Measurements from ENCODE around the gene ARHGEF37. TPM values are rescaled to one million over a fixed set of nuclear protein-coding genes. Genes with fewer than 3 reads are reported as not detected.
"Not testable (repeated sequence)": the region's sequence is repeated elsewhere in the genome, so short reads cannot be mapped to it uniquely, and the experiment has no call there.

ARHGEF37 gene
- polyA plus RNA-seq, 1 donor from 2014 or later = 0.36 TPM

- not testable (repeated sequence) for H3K27ac Mint-ChIP-seq, H3K4me3 Mint-ChIP-seq, H3K27me3 Mint-ChIP-seq, H3K36me3 Mint-ChIP-seq, H3K9me3 Mint-ChIP-seq, H3K4me1 Mint-ChIP-seq
Measured at GRCh38 chr5:149648464-149649393, 67.4 kb downstream of the ARHGEF37 start.

- H3K4me1 Mint-ChIP-seq, H3K27ac Mint-ChIP-seq, H3K27me3 Mint-ChIP-seq, H3K9me3 Mint-ChIP-seq, H3K36me3 Mint-ChIP-seq, H3K4me3 Mint-ChIP-seq: not testable (repeated sequence)
Measured at GRCh38 chr5:149649730-149650129, 68.4 kb downstream of the ARHGEF37 start.

GRCh38 chr5:149651686-149652085 lies 70.4 kb downstream of the ARHGEF37 start:
- no peak overlapping the region for H3K4me3 Mint-ChIP-seq
- H3K36me3 Mint-ChIP-seq = no peaks in the 10 kb centered on the region
- no peaks in the 10 kb centered on the region for H3K9me3 Mint-ChIP-seq
- H3K27me3 Mint-ChIP-seq = no peaks in the 10 kb centered on the region
- no peak overlapping the region for H3K27ac Mint-ChIP-seq
- peaks cover 0 to 2% (median 0%) of the 10 kb centered on the region in 3 donors for H3K4me1 Mint-ChIP-seq

GRCh38 chr5:149652697-149653096 lies 71.4 kb downstream of the ARHGEF37 start:
- H3K9me3 Mint-ChIP-seq = peaks cover 0 to 3% (median 0%) of the 10 kb centered on the region in 3 donors
- H3K27ac Mint-ChIP-seq = no peak overlapping the region
- H3K4me3 Mint-ChIP-seq = no peak overlapping the region
- H3K27me3 Mint-ChIP-seq = no peaks in the 10 kb centered on the region
- peaks cover 0 to 4% (median 0%) of the 10 kb centered on the region in 3 donors for H3K4me1 Mint-ChIP-seq
- no peaks in the 10 kb centered on the region for H3K36me3 Mint-ChIP-seq

- Mint-ChIP-seq H3K4me3 (no peak overlapping the region), H3K9me3 (peaks cover 0 to 3% (median 0%) of the 10 kb centered on the region in 3 donors)
Measured at GRCh38 chr5:149654231-149654630, 72.9 kb downstream of the ARHGEF37 start.

GRCh38 chr5:149654883-149655505 lies 73.7 kb downstream of the ARHGEF37 start:
- peaks cover 0 to 4% (median 0%) of the 10 kb centered on the region in 3 donors for H3K4me1 Mint-ChIP-seq

More at GRCh38 chr5:149654231-149654630, 72.9 kb downstream of the ARHGEF37 start:
- no peak overlapping the region for H3K27ac Mint-ChIP-seq
- H3K36me3 Mint-ChIP-seq = peaks cover 2% of the 10 kb centered on the region
- H3K27me3 Mint-ChIP-seq = peaks cover 4% of the 10 kb centered on the region
- H3K4me1 Mint-ChIP-seq = peaks cover 0 to 4% (median 0%) of the 10 kb centered on the region in 3 donors

GRCh38 chr5:149656576-149657182 lies 75.4 kb downstream of the ARHGEF37 start:
- peaks cover 8% of the 10 kb centered on the region for H3K27me3 Mint-ChIP-seq
- H3K4me1 Mint-ChIP-seq = peaks cover 0 to 4% (median 0%) of the 10 kb centered on the region in 3 donors
- H3K27ac Mint-ChIP-seq = no peak overlapping the region
- peaks cover 2% of the 10 kb centered on the region for H3K36me3 Mint-ChIP-seq
- H3K9me3 Mint-ChIP-seq = peaks cover 0 to 3% (median 0%) of the 10 kb centered on the region in 3 donors
- H3K4me3 Mint-ChIP-seq = no peak overlapping the region

More at GRCh38 chr5:149654883-149655505, 73.7 kb downstream of the ARHGEF37 start:
- Mint-ChIP-seq H3K27me3 (peaks cover 8% of the 10 kb centered on the region), H3K9me3 (peaks cover 0 to 3% (median 0%) of the 10 kb centered on the region in 3 donors), H3K4me3 (no peak overlapping the region), H3K36me3 (peaks cover 2% of the 10 kb centered on the region), H3K27ac (no peak overlapping the region)

- Mint-ChIP-seq H3K4me3 (no peak overlapping the region), H3K27ac (no peak overlapping the region), H3K36me3 (peaks cover 2% of the 10 kb centered on the region), H3K27me3 (peaks cover 8% of the 10 kb centered on the region), H3K9me3 (peaks cover 0 to 3% (median 0%) of the 10 kb centered on the region in 3 donors), H3K4me1 (peaks cover 0 to 4% (median 0%) of the 10 kb centered on the region in 3 donors)
Measured at GRCh38 chr5:149657324-149657723, 76.0 kb downstream of the ARHGEF37 start.

- H3K4me3 Mint-ChIP-seq = no peak overlapping the region
- H3K27me3 Mint-ChIP-seq = peaks cover 8% of the 10 kb centered on the region
- H3K4me1 Mint-ChIP-seq = peaks cover 0 to 4% (median 0%) of the 10 kb centered on the region in 3 donors
- H3K36me3 Mint-ChIP-seq = peaks cover 2% of the 10 kb centered on the region
- peaks cover 0 to 3% (median 0%) of the 10 kb centered on the region in 3 donors for H3K9me3 Mint-ChIP-seq
- no peak overlapping the region for H3K27ac Mint-ChIP-seq
Measured at GRCh38 chr5:149658299-149658698, 77.0 kb downstream of the ARHGEF37 start.

- H3K9me3 Mint-ChIP-seq = peaks cover 0 to 4% (median 3%) of the 10 kb centered on the region in 3 donors
- no peak overlapping the region for H3K27ac Mint-ChIP-seq
Measured at GRCh38 chr5:149664083-149664482, 82.8 kb downstream of the ARHGEF37 start.

GRCh38 chr5:149664666-149665415 lies 83.5 kb downstream of the ARHGEF37 start:
- no peak overlapping the region for H3K27ac Mint-ChIP-seq
- H3K36me3 Mint-ChIP-seq = no peaks in the 10 kb centered on the region
- peaks cover under 1% of the 10 kb centered on the region for H3K27me3 Mint-ChIP-seq
- H3K9me3 Mint-ChIP-seq = peaks cover 0 to 4% (median 3%) of the 10 kb centered on the region in 3 donors
- H3K4me3 Mint-ChIP-seq = no peak overlapping the region
- peaks cover 0 to 4% (median 0%) of the 10 kb centered on the region in 3 donors for H3K4me1 Mint-ChIP-seq

More at GRCh38 chr5:149664083-149664482, 82.8 kb downstream of the ARHGEF37 start:
- Mint-ChIP-seq H3K4me1 (peaks cover 0 to 4% (median 0%) of the 10 kb centered on the region in 3 donors), H3K36me3 (no peaks in the 10 kb centered on the region), H3K4me3 (no peak overlapping the region), H3K27me3 (peaks cover 4% of the 10 kb centered on the region)

GRCh38 chr5:149665416-149666175 lies 84.3 kb downstream of the ARHGEF37 start:
- peaks cover 0 to 4% (median 0%) of the 10 kb centered on the region in 3 donors for H3K4me1 Mint-ChIP-seq
- H3K4me3 Mint-ChIP-seq = no peak overlapping the region
- no peaks in the 10 kb centered on the region for H3K36me3 Mint-ChIP-seq
- no peaks in the 10 kb centered on the region for H3K27me3 Mint-ChIP-seq
- no peak overlapping the region for H3K27ac Mint-ChIP-seq
- peaks cover 0 to 4% (median 3%) of the 10 kb centered on the region in 3 donors for H3K9me3 Mint-ChIP-seq

- Mint-ChIP-seq H3K4me1 (peaks cover 0 to 4% (median 0%) of the 10 kb centered on the region in 3 donors), H3K4me3 (peak overlapping the region in 1 of 4 donors; percentile 60), H3K27ac (no peak overlapping the region), H3K27me3 (no peaks in the 10 kb centered on the region), H3K9me3 (peaks cover 0 to 4% (median 3%) of the 10 kb centered on the region in 3 donors), H3K36me3 (no peaks in the 10 kb centered on the region)
Measured at GRCh38 chr5:149666212-149666852, 85.0 kb downstream of the ARHGEF37 start.
